HTERT RPE-1 (cell line): ENCODE measurements around the gene CPM.

ENCODE experiments used
- in situ Hi-C: fragments of 300-500 bp; cut with MboI; formaldehyde crosslinking; loops from 4 replicates; pipeline ENCODE4 v1.14.3; 2020; ENCODE audit warnings: low sequenced_read_pairs

Gene CPM

GRCh38 chr12:68932961-68933893, at the start of gene CPM:
Gene CPM, minus strand, starts transcription at chr12:68933171. Its CDS starts 334 bp downstream, at chr12:68932837.
- in situ Hi-C loops, result no loop called here

- in situ Hi-C loops, result no loop called here
These were observed 48.5 kb upstream of the CPM start for GRCh38 chr12:68981516-68981915.

GRCh38 chr12:68980476-68981212, 47.7 kb upstream of the CPM start:
- in situ Hi-C loops, result no loop called here

- in situ Hi-C loops, result no loop called here
These were observed 45.7 kb upstream of the CPM start for GRCh38 chr12:68978678-68979077.

- in situ Hi-C loops, result no loop called here
These were observed 45.1 kb upstream of the CPM start for GRCh38 chr12:68977909-68978610.

GRCh38 chr12:68977335-68977734, 44.4 kb upstream of the CPM start:
- in situ Hi-C loops, result no loop called here

- in situ Hi-C loops, result no loop called here
These were observed 43.4 kb upstream of the CPM start for GRCh38 chr12:68976395-68976841.

- in situ Hi-C loops, result no loop called here
These were observed 42.8 kb upstream of the CPM start for GRCh38 chr12:68975811-68976210.

- in situ Hi-C loops, result no loop called here
These were observed 39.6 kb upstream of the CPM start for GRCh38 chr12:68972595-68972994.

GRCh38 chr12:68971404-68971803, 38.4 kb upstream of the CPM start:
- in situ Hi-C loops, result no loop called here

GRCh38 chr12:68970951-68971350, 38.0 kb upstream of the CPM start:
- in situ Hi-C loops, result no loop called here

- in situ Hi-C loops, result no loop called here
These were observed 37.3 kb upstream of the CPM start for GRCh38 chr12:68970306-68970705.

- in situ Hi-C loops, result no loop called here
These were observed 34.1 kb upstream of the CPM start for GRCh38 chr12:68967046-68967445.

GRCh38 chr12:68963856-68964745, 31.1 kb upstream of the CPM start:
- in situ Hi-C loops, result no loop called here

GRCh38 chr12:68962877-68963855, 30.2 kb upstream of the CPM start:
- in situ Hi-C loops, result no loop called here

- in situ Hi-C loops, result no loop called here
These were observed 27.0 kb upstream of the CPM start for GRCh38 chr12:68959891-68960464.

GRCh38 chr12:68959143-68959858, 26.3 kb upstream of the CPM start:
- in situ Hi-C loops, result no loop called here

- in situ Hi-C loops, result no loop called here
These were observed 25.4 kb upstream of the CPM start for GRCh38 chr12:68958322-68958721.
